Heart left ventricle (tissue), 16 donors: ENCODE results near the gene CDH13. TPM values are rescaled to one million over a fixed set of nuclear protein-coding genes. Genes with fewer than 3 reads are reported as not detected.
A peak's percentile ranks its signal among the peaks of the same experiment; 100 is the strongest.

Experiments
- ATAC-seq, 4 donors: fragments of 200-7000 bp; cut with Tn5 transposase; one replicate each; pipeline ENCODE4 v1.9.1; 2020 to 2022; ENCODE audit warnings: moderate library complexity in 4 of 4, mild to moderate bottlenecking in 3 of 4, moderate number of reproducible peaks in 1 of 4
- DNase-seq, 5 donors: peaks; one replicate each; pipeline ENCODE4 v3.0.0-alpha.2; 2020
- H3K27ac ChIP-seq, 12 donors: fragments of 200-600 bp; sonication (generic) in 4 of 12; one replicate each; pipeline versions ENCODE4 v1.5.0 to v1.8.0; 2016 to 2022; ENCODE audit warnings: mild to moderate bottlenecking in 2 of 12
- H3K27me3 ChIP-seq, 9 donors: fragments of 200-600 bp; sonication (generic) in 2 of 9; one replicate each; pipeline versions ENCODE4 v1.5.1 to v1.8.0; 2016 to 2022; ENCODE audit warnings: mild to moderate bottlenecking in 3 of 9
- H3K36me3 ChIP-seq, 9 donors: fragments of 200-600 bp; sonication (generic) in 2 of 9; one replicate each; pipeline versions ENCODE4 v1.5.0 to v1.8.0; 2018 to 2022; ENCODE audit warnings: mild to moderate bottlenecking in 2 of 9
- H3K4me1 ChIP-seq, 12 donors: fragments of 200-600 bp; sonication (generic) in 4 of 12; one replicate each; pipeline versions ENCODE4 v1.5.0 to v1.8.0; 2016 to 2022; ENCODE audit warnings: mild to moderate bottlenecking in 3 of 12
- H3K4me3 ChIP-seq, 12 donors: fragments of 200-600 bp; sonication (generic) in 4 of 12; one replicate each; pipeline versions ENCODE4 v1.5.0 to v1.8.0; 2017 to 2022; ENCODE audit warnings: mild to moderate bottlenecking in 9 of 12, moderate library complexity in 4 of 12
- H3K9me3 ChIP-seq, 12 donors: fragments of 200-600 bp; sonication (generic) in 4 of 12; one replicate each; pipeline versions ENCODE4 v1.5.0 to v1.8.0; 2016 to 2022; ENCODE audit warnings: mild to moderate bottlenecking in 1 of 12
- CTCF ChIP-seq, 12 donors: fragments of 200-600 bp; sonication (generic) in 4 of 12; IDR thresholded peaks; one replicate each; pipeline versions ENCODE4 v1.5.0 to v1.8.0; 2018 to 2022; ENCODE audit warnings: antibody characterized with exemption in 12 of 12, mild to moderate bottlenecking in 5 of 12
- POLR2A ChIP-seq, 2 donors: fragments of 450-650 bp; IDR thresholded peaks; one replicate each; pipeline ENCODE4 v1.6.1; 2017; ENCODE audit warnings: antibody characterized with exemption in 2 of 2, mild to moderate bottlenecking in 2 of 2, moderate library complexity in 2 of 2
- WGBS, 4 donors: extraction: QIAGEN DNeasy Blood & Tissue Kit in 2 of 4; methylation state at CpG; one replicate each; pipeline versions ENCODE4 v1.1.5 to v1.1.7; 2013 to 2018; 5-methylcytosine and 5-hydroxymethylcytosine counted together
- intact Hi-C, 10 donors: fragments of 100-400 bp; cut with DNase I; formaldehyde crosslinking; loops; one replicate each; pipeline versions ENCODE4 v1.11.1 to v1.14.2; 2022
- long read RNA-seq, 3 donors: library from polyadenylated mRNA; unstranded; transcript quantifications; one replicate each; pipeline ENCODE4 v2.0.0, GENCODE V29; 2020 to 2021
- polyA plus RNA-seq, 2 donors: library from polyadenylated mRNA; stranded (reverse); fragments of 200-250 nt; gene quantifications; one replicate each; pipeline ENCODE4 v1.2.3, GENCODE V29; 2013
- total RNA-seq, 9 donors: library from RNA; depleted of rRNA in 2 of 9; stranded (reverse); fragments of >200 nt in 2 of 9; fragmentation: NEBNext Ultra II Directional in 3 of 9; extraction: Animal tissue kit (Norgen Biotek cat#: 25700) in 3 of 9; gene quantifications; one replicate each; pipeline versions ENCODE4 v1.1.0 to v1.2.4, GENCODE V29; 2016 to 2023
- donor health status: ischemic (EF 13 %, LVEDD 7.1; RV severe dilation, severe dysfunction).
- donor health status: healthy with polysubstance abuse.
- donor health status: DM: no; HTN: yes; CAD: no.
- donor health status: DM: no; HTN: no; CAD: no.
- donor health status: ischemic (EF 25% LVEDD 6.9; RV normal size, moderate dysfunction).
- donor health status: ischemic (EF 25% LVEDD 5.7; RV mildly dilated, moderate dysfunction).
- donor health status: healthy.
- donor health status: DM: yes; HTN: yes; CAD: no.
- donor health status: ischemic (EF 35%, LVEDD 5.7; RV mildly dilated, moderate dysfunction).
- donor health status: nonischemic (EF 11% LVEDD 7.7; RV severe dilation, severe dysfunction).
- donor health status: DM: yes; HTN: yes; CAD: no.
- donor health status: PGD.
- donor health status: ischemic (EF 29% LVEDD 5.4; RV normal size, mild dysfunction).
- donor health status: nonischemic (EF 23%, LVEDD 6.1; RV moderate dilation, normal function).

The CDH13 gene
- total RNA-seq, result 100 to 1,000 TPM; 101 to 172 (median 139) TPM
- polyA plus RNA-seq, result 10 to 100 TPM; 15.0 to 99.4 TPM
- long read RNA-seq, donor 1, partial matches to known transcripts, result 70 of 86 reads
- long read RNA-seq, donor 1, other reads (novel, unspliced or antisense), result 16 of 86 reads
- long read RNA-seq, donor 2, partial matches to known transcripts, result 471 of 495 reads
- long read RNA-seq, donor 2, other reads (novel, unspliced or antisense), result 24 of 495 reads
- long read RNA-seq, donor 3, partial matches to known transcripts, result 96 of 108 reads
- long read RNA-seq, donor 3, other reads (novel, unspliced or antisense), result 12 of 108 reads

- Histone ChIP-seq H3K27me3 (peaks cover 0 to 21% (median 0%) of the 10 kb centered on the region in 9 donors), H3K4me1 (peaks cover 21 to 57% (median 44%) of the 10 kb centered on the region in 12 donors), H3K4me3 (peak within 1 kb of the TSS; percentile 59 to 91 (median 82)), H3K27ac (peak within 1 kb of the TSS; percentile 71 to 96 (median 88)), H3K36me3 (no peaks in the 10 kb centered on the region), H3K9me3 (no peaks in the 10 kb centered on the region)
- 1% methylated on average over 34 to 39 of the region's 39 CpGs for WGBS, 4 donors
- peak; percentile 41 to 66 (median 52) for DNase-seq
- intact Hi-C loops, result loop anchor here in 4 of 10 donors (1.0 to 10.0 kb wide), 5 partner anchors 89 to 820 kb away; no protein-coding TSS in a partner anchor
- TF ChIP-seq POLR2A (IDR thresholded peaks at IDR 0.05), result peak in 1 of 2 donors; percentile 75
- no peak for TF ChIP-seq CTCF (IDR thresholded peaks at IDR 0.05)
- peak; percentile 36 to 64 (median 48) for ATAC-seq
Measured at GRCh38 chr16:82626791-82627261, at the start of gene CDH13. Gene CDH13, plus strand, starts transcription at chr16:82626969.

GRCh38 chr16:82580298-82580890 is 46.4 kb upstream of the CDH13 start:
- DNase-seq (peak in 1 of 5 donors; percentile 30), ATAC-seq (peak; percentile 66 to 72 (median 69))
- WGBS, 4 donors, result 35 to 48% (median 40%) methylated on average over 7 of the region's 7 CpGs
- Histone ChIP-seq H3K9me3 (no peaks in the 10 kb centered on the region), H3K4me3 (no peak overlapping the region), H3K36me3 (no peaks in the 10 kb centered on the region), H3K27me3 (no peaks in the 10 kb centered on the region), H3K27ac (no peak overlapping the region), H3K4me1 (peaks cover 0 to 11% (median 0%) of the 10 kb centered on the region in 12 donors)
- intact Hi-C loops, result loop anchor here in 9 of 10 donors (1.0 to 10.0 kb wide), 7 partner anchors 126 to 318 kb away; no protein-coding TSS in a partner anchor
- peak; percentile 9 to 59 (median 44) for TF ChIP-seq CTCF (IDR thresholded peaks at IDR 0.05)
- TF ChIP-seq POLR2A (IDR thresholded peaks at IDR 0.05), result no peak

- peaks cover 0 to 11% (median 0%) of the 10 kb centered on the region in 12 donors for H3K4me1 ChIP-seq
- no peak overlapping the region for H3K4me3 ChIP-seq
- WGBS, 4 donors, result 67 to 75% (median 73%) methylated on average over 6 of the region's 6 CpGs
- H3K27me3 ChIP-seq, result no peaks in the 10 kb centered on the region
- ATAC-seq, result peak in 1 of 4 donors; percentile 27
- H3K36me3 ChIP-seq, result no peaks in the 10 kb centered on the region
- DNase-seq, result no peak
- H3K9me3 ChIP-seq, result no peaks in the 10 kb centered on the region
- intact Hi-C loops, result loop anchor here in 8 of 10 donors (5.0 to 10.0 kb wide), 5 partner anchors 128 to 321 kb away; no protein-coding TSS in a partner anchor
- no peak for TF ChIP-seq CTCF (IDR thresholded peaks at IDR 0.05)
- H3K27ac ChIP-seq, result no peak overlapping the region
Measured at GRCh38 chr16:82582975-82583374, 43.8 kb upstream of the CDH13 start.

GRCh38 chr16:82583422-82583821 is 43.3 kb upstream of the CDH13 start:
- intact Hi-C loops, result loop anchor here in 8 of 10 donors (5.0 to 10.0 kb wide), 5 partner anchors 129 to 321 kb away; no protein-coding TSS in a partner anchor
- Histone ChIP-seq H3K36me3 (no peaks in the 10 kb centered on the region), H3K27ac (no peak overlapping the region), H3K4me3 (no peak overlapping the region), H3K9me3 (no peaks in the 10 kb centered on the region), H3K27me3 (no peaks in the 10 kb centered on the region), H3K4me1 (peaks cover 0 to 11% (median 0%) of the 10 kb centered on the region in 12 donors)
- 36 to 66% (median 61%) methylated on average over 3 of the region's 3 CpGs for WGBS, 4 donors
- no peak for ATAC-seq
- TF ChIP-seq POLR2A (IDR thresholded peaks at IDR 0.05) (no peak), CTCF (IDR thresholded peaks at IDR 0.05) (no peak)
- no peak for DNase-seq
